Endodermal cell (in vitro differentiated cells): ENCODE results near the gene SH3YL1. TPM values are rescaled to one million over a fixed set of nuclear protein-coding genes. Genes with fewer than 3 reads are reported as not detected.

Experiments
- DNase-seq: peaks from one replicate; pipeline ENCODE4 v3.0.0-alpha.2; 2017
- H3K27ac ChIP-seq: 2 replicates; pipeline ENCODE4 v1.5.1; 2013; ENCODE audit warnings: mild to moderate bottlenecking, low read depth, low read length, moderate library complexity
- H3K27me3 ChIP-seq: 2 replicates; pipeline ENCODE4 v1.6.1; 2013; ENCODE audit warnings: mild to moderate bottlenecking, low read length, moderate library complexity; ENCODE audit not compliant: insufficient read depth, control insufficient read depth, poor library complexity, severe bottlenecking
- H3K36me3 ChIP-seq: 2 replicates; pipeline ENCODE4 v1.7.0; 2013; ENCODE audit warnings: mild to moderate bottlenecking, low read length, moderate library complexity; ENCODE audit not compliant: control insufficient read depth, insufficient read depth
- H3K4me1 ChIP-seq: one replicate; pipeline ENCODE4 v1.7.0; 2013; ENCODE audit warnings: low read length; ENCODE audit not compliant: control insufficient read depth, insufficient read depth
- H3K4me3 ChIP-seq: 2 replicates; pipeline ENCODE4 v1.5.1; 2013; ENCODE audit warnings: mild to moderate bottlenecking, low read length, moderate library complexity
- H3K9ac ChIP-seq: 2 replicates; pipeline ENCODE4 v1.6.1; 2013; ENCODE audit warnings: mild to moderate bottlenecking, low read length, moderate library complexity; ENCODE audit not compliant: poor library complexity, severe bottlenecking; ENCODE audit errors: extremely low read depth
- H3K9me3 ChIP-seq: 2 replicates; pipeline ENCODE4 v1.6.1; 2013; ENCODE audit warnings: mild to moderate bottlenecking, low read length, moderate library complexity; ENCODE audit not compliant: control insufficient read depth
- H3K27ac Mint-ChIP-seq: 2 replicates; pipeline ENCODE4 v1.8.0; 2020; ENCODE audit warnings: mixed read lengths
- H3K27me3 Mint-ChIP-seq: 2 replicates; pipeline ENCODE4 v1.8.0; 2021; ENCODE audit warnings: mild to moderate bottlenecking, mixed read lengths; ENCODE audit not compliant: insufficient read depth
- H3K36me3 Mint-ChIP-seq: 2 replicates; pipeline ENCODE4 v1.8.0; 2020; ENCODE audit warnings: low read depth, mixed read lengths
- H3K4me1 Mint-ChIP-seq: 2 replicates; pipeline ENCODE4 v1.8.0; 2020; ENCODE audit warnings: mixed read lengths
- H3K4me3 Mint-ChIP-seq: 2 replicates; pipeline ENCODE4 v1.8.0; 2020; ENCODE audit warnings: mild to moderate bottlenecking, moderate library complexity, mixed read lengths
- H3K9me3 Mint-ChIP-seq: 2 replicates; pipeline ENCODE4 v1.8.0; 2020; ENCODE audit warnings: mild to moderate bottlenecking, mixed read lengths
- CTCF ChIP-seq: fragments of 200-600 bp; sonication (generic); conservative IDR thresholded peaks from 2 replicates; pipeline ENCODE4 v1.5.0; 2021; ENCODE audit warnings: antibody characterized with exemption, mild to moderate bottlenecking
- WGBS, 2 experiments: methylation state at CpG; one replicate each; pipeline versions ENCODE4 v1.1.5 to v1.1.7; 2013; ENCODE audit warnings: missing lambda C conversion rate in 2 of 2, mixed read lengths in 1 of 2; ENCODE audit not compliant: insufficient coverage in 1 of 2, insufficient read length in 1 of 2; 5-methylcytosine and 5-hydroxymethylcytosine counted together
- total RNA-seq, 2 donors: library from RNA; stranded (reverse); fragmentation: NEBNext Ultra II Directional in 1 of 2; extraction: Animal tissue kit (Norgen Biotek cat#: 25700) in 1 of 2; gene quantifications; 2 replicates in 1 of 2; 3 replicates in 1 of 2; pipeline ENCODE4 v1.2.1, GENCODE V29; 2021

SH3YL1 gene
- total RNA-seq, 2 donors from 2014 or later: 33.6 to 39.0 TPM

GRCh38 chr2:238869-239268 is 25.0 kb downstream of the SH3YL1 start:
- no peak for DNase-seq
- TF ChIP-seq CTCF: no peak
- Histone ChIP-seq H3K36me3 (no peaks in the 10 kb centered on the region), H3K27me3 (no peaks in the 10 kb centered on the region), H3K9me3 (no peaks in the 10 kb centered on the region), H3K9ac (no peak overlapping the region), H3K27ac (no peak overlapping the region), H3K4me3 (no peak overlapping the region), H3K4me1 (no peaks in the 10 kb centered on the region)
- WGBS, 2 experiments: 92 to 94% methylated on average over 4 to 5 of the region's 5 CpGs
- Mint-ChIP-seq H3K36me3 (peaks cover 42% of the 10 kb centered on the region), H3K4me1 (peaks cover 16% of the 10 kb centered on the region), H3K4me3 (no peak overlapping the region), H3K27ac (no peak overlapping the region), H3K27me3 (no peaks in the 10 kb centered on the region), H3K9me3 (peaks cover 2% of the 10 kb centered on the region)

GRCh38 chr2:238431-238830 is 25.4 kb downstream of the SH3YL1 start:
- H3K36me3 ChIP-seq: no peaks in the 10 kb centered on the region
- no peak for DNase-seq
- no peak overlapping the region for H3K9ac ChIP-seq
- H3K27ac ChIP-seq: no peak overlapping the region
- no peak for TF ChIP-seq CTCF
- Mint-ChIP-seq H3K9me3 (peaks cover 2% of the 10 kb centered on the region), H3K27ac (no peak overlapping the region), H3K36me3 (peaks cover 40% of the 10 kb centered on the region), H3K27me3 (no peaks in the 10 kb centered on the region), H3K4me3 (no peak overlapping the region), H3K4me1 (peaks cover 16% of the 10 kb centered on the region)
- no peak overlapping the region for H3K4me3 ChIP-seq
- H3K27me3 ChIP-seq: no peaks in the 10 kb centered on the region
- H3K9me3 ChIP-seq: no peaks in the 10 kb centered on the region
- no peaks in the 10 kb centered on the region for H3K4me1 ChIP-seq
- 82 to 100% methylated on average over 1 to 3 of the region's 3 CpGs for WGBS, 2 experiments

- no peak overlapping the region for H3K4me3 Mint-ChIP-seq
- Histone ChIP-seq H3K4me1 (no peaks in the 10 kb centered on the region), H3K9ac (no peak overlapping the region), H3K36me3 (no peaks in the 10 kb centered on the region), H3K4me3 (no peak overlapping the region), H3K27me3 (no peaks in the 10 kb centered on the region), H3K27ac (no peak overlapping the region), H3K9me3 (no peaks in the 10 kb centered on the region)
- DNase-seq: no peak
- TF ChIP-seq CTCF: no peak
- H3K27ac Mint-ChIP-seq: no peak overlapping the region
- peaks cover 38% of the 10 kb centered on the region for H3K36me3 Mint-ChIP-seq
- 84 to 100% methylated on average over 2 to 6 of the region's 6 CpGs for WGBS, 2 experiments
- H3K4me1 Mint-ChIP-seq: peaks cover 17% of the 10 kb centered on the region
- H3K9me3 Mint-ChIP-seq: peaks cover 2% of the 10 kb centered on the region
- no peaks in the 10 kb centered on the region for H3K27me3 Mint-ChIP-seq
Observed at GRCh38 chr2:237878-238277, 26.0 kb downstream of the SH3YL1 start.
